ENCODE results near the gene UBA52. TPM values are rescaled to one million over a fixed set of nuclear protein-coding genes. Genes with fewer than 3 reads are reported as not detected.
A peak's percentile ranks its signal among the peaks of the same experiment; 100 is the strongest.

Gene UBA52
- total and polyA plus RNA-seq, 2 of the 13 experiments (the other 11 are each of a cell fraction or from before 2014, with no cell fraction given): 959 to 1,782 TPM

DNA sequence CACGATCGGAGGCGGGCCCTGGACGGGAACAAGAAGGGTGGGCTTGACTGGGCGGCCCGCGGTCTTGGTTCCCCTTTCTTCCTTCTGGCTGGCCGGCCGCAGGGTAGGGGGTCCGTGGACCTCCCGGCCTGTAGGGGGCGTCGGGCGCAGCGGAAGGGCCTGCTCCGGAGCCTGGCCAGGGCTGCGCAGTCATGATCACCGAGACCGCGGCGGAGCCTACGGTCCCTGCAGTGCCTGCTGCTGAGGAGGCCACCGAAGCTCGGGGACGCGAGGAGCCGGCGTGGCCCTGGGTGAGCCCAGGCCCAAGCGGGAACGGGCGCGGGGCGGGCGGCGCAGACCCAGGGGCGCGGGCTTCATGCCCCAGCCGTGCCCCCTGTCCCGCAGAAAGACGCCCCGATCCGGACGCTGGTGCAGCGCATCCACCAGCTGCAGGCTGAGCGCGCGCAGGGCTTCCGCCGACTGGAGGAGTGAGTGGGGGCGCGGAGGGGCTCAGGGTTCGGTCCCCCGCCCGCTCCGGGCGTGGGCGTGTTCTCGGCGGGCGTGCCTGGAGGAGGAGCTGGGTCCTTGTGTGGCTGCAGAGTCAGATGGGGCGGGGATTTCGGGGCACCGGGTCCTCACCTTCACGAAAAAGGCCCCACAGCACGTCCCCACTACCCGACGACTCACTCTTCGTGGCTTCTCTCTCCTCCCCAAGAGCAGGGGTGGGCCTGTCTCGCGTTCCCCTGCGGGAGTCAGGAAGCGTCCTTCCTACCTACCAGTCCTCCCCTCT is 17.1 kb downstream of the UBA52 start, which contains the start of gene REX1BD (continued):
- TF ChIP-seq ZNF142 (CRISPR knock-in tag; IDR thresholded peaks at IDR 0.05) (peak; percentile 52), SSRP1 (CRISPR knock-in tag; IDR thresholded peaks at IDR 0.05) (peak; percentile 83; the same call in 1 of the 2 replicates), ZNF597 (CRISPR knock-in tag; IDR thresholded peaks at IDR 0.05) (no peak), SNAPC2 (CRISPR knock-in tag; IDR thresholded peaks at IDR 0.05) (no peak)
- TF ChIP-seq, protein P1, sequence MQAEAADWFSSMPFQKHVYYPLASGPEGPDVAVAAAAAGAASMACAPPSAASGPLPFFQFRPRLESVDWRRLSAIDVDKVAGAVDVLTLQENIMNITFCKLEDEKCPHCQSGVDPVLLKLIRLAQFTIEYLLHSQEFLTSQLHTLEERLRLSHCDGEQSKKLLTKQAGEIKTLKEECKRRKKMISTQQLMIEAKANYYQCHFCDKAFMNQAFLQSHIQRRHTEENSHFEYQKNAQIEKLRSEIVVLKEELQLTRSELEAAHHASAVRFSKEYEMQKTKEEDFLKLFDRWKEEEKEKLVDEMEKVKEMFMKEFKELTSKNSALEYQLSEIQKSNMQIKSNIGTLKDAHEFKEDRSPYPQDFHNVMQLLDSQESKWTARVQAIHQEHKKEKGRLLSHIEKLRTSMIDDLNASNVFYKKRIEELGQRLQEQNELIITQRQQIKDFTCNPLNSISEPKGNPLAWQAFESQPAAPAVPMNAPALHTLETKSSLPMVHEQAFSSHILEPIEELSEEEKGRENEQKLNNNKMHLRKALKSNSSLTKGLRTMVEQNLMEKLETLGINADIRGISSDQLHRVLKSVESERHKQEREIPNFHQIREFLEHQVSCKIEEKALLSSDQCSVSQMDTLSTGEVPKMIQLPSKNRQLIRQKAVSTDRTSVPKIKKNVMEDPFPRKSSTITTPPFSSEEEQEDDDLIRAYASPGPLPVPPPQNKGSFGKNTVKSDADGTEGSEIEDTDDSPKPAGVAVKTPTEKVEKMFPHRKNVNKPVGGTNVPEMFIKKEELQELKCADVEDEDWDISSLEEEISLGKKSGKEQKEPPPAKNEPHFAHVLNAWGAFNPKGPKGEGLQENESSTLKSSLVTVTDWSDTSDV (CRISPR knock-in tag; IDR thresholded peaks at IDR 0.05): no peak
- TF ChIP-seq, protein P2, sequence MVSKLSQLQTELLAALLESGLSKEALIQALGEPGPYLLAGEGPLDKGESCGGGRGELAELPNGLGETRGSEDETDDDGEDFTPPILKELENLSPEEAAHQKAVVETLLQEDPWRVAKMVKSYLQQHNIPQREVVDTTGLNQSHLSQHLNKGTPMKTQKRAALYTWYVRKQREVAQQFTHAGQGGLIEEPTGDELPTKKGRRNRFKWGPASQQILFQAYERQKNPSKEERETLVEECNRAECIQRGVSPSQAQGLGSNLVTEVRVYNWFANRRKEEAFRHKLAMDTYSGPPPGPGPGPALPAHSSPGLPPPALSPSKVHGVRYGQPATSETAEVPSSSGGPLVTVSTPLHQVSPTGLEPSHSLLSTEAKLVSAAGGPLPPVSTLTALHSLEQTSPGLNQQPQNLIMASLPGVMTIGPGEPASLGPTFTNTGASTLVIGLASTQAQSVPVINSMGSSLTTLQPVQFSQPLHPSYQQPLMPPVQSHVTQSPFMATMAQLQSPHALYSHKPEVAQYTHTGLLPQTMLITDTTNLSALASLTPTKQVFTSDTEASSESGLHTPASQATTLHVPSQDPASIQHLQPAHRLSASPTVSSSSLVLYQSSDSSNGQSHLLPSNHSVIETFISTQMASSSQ (IDR thresholded peaks at IDR 0.05; ENCODE audit: low read depth): no peak
- TF ChIP-seq, protein P2 (CRISPR knock-in tag; IDR thresholded peaks at IDR 0.05; ENCODE audit: borderline replicate concordance): peak; percentile 84
- TF ChIP-seq, protein P3, sequence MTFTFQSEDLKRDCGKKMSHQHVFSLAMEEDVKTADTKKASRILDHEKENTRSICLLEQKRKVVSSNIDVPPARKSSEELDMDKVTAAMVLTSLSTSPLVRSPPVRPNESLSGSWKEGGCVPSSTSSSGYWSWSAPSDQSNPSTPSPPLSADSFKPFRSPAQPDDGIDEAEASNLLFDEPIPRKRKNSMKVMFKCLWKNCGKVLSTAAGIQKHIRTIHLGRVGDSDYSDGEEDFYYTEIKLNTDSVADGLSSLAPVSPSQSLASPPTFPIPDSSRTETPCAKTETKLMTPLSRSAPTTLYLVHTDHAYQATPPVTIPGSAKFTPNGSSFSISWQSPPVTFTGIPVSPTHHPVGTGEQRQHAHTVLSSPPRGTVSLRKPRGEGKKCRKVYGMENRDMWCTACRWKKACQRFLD (CRISPR knock-in tag; IDR thresholded peaks at IDR 0.05; ENCODE audit: borderline replicate concordance): no peak
